ENCODE results near the gene MAP2K5. TPM values are rescaled to one million over a fixed set of nuclear protein-coding genes. Genes with fewer than 3 reads are reported as not detected.

The MAP2K5 gene
- total RNA-seq, 3 donors from 2014 or later, result 26.4 to 36.4 (median 30.3) TPM

- intact Hi-C loops (cut with DNase I, micrococcal nuclease), result no loop called here
- H3K9me3 ChIP-seq, result no peaks in the 10 kb centered on the region
- no peaks in the 10 kb centered on the region for H3K36me3 ChIP-seq (ENCODE audit: low read depth)
- TF ChIP-seq, protein P1, sequence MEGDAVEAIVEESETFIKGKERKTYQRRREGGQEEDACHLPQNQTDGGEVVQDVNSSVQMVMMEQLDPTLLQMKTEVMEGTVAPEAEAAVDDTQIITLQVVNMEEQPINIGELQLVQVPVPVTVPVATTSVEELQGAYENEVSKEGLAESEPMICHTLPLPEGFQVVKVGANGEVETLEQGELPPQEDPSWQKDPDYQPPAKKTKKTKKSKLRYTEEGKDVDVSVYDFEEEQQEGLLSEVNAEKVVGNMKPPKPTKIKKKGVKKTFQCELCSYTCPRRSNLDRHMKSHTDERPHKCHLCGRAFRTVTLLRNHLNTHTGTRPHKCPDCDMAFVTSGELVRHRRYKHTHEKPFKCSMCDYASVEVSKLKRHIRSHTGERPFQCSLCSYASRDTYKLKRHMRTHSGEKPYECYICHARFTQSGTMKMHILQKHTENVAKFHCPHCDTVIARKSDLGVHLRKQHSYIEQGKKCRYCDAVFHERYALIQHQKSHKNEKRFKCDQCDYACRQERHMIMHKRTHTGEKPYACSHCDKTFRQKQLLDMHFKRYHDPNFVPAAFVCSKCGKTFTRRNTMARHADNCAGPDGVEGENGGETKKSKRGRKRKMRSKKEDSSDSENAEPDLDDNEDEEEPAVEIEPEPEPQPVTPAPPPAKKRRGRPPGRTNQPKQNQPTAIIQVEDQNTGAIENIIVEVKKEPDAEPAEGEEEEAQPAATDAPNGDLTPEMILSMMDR (IDR thresholded peaks at IDR 0.05), result no peak
- ATAC-seq (no peak), DNase-seq (no peak)
- H3K4me3 ChIP-seq, result no peak overlapping the region
- peaks cover 5% of the 10 kb centered on the region for H3K4me1 ChIP-seq (ENCODE audit: low read depth)
These were observed 12.1 kb downstream of the MAP2K5 start for GRCh38 chr15:67554580-67554979.

GRCh38 chr15:67556976-67557570 is 14.6 kb downstream of the MAP2K5 start:
- ATAC-seq (no peak), DNase-seq (no peak)
- Histone ChIP-seq H3K9me3 (no peaks in the 10 kb centered on the region), H3K4me1 (ENCODE audit: low read depth) (no peaks in the 10 kb centered on the region), H3K36me3 (ENCODE audit: low read depth) (no peaks in the 10 kb centered on the region), H3K4me3 (no peak overlapping the region)
- TF ChIP-seq, protein P1 (IDR thresholded peaks at IDR 0.05), result no peak
- intact Hi-C loops (cut with DNase I, micrococcal nuclease), result no loop called here

DNA sequence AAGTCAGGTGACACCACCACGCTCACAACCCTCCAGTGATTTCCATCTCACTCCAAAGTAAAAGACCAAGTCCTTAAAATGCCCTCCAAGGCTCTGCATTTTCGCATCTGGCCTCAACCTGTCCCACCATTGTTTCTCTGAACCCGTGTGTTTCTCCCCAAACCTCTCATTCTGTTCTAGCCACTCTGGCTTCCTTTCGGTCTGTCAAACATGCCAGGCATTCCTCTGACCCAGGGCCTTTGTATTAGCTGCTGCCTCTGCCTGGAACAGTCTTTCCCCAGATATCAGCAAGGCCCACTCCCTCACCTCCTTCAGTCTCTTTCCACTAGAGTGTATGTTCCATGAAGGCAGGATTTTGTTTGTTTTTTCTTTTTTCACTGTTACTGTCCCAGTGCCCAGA is 16.0 kb downstream of the MAP2K5 start:
- TF ChIP-seq, protein P1 (IDR thresholded peaks at IDR 0.05), result no peak
- Histone ChIP-seq H3K36me3 (ENCODE audit: low read depth) (no peaks in the 10 kb centered on the region), H3K4me1 (ENCODE audit: low read depth) (no peaks in the 10 kb centered on the region), H3K9me3 (no peaks in the 10 kb centered on the region), H3K4me3 (no peak overlapping the region)
- ATAC-seq, result no peak
- no peak for DNase-seq
- intact Hi-C loops (cut with DNase I, micrococcal nuclease), result no loop called here

- TF ChIP-seq, protein P1 (IDR thresholded peaks at IDR 0.05), result no peak
- intact Hi-C loops (cut with DNase I, micrococcal nuclease), result no loop called here
- Histone ChIP-seq H3K4me3 (no peak overlapping the region), H3K36me3 (ENCODE audit: low read depth) (no peaks in the 10 kb centered on the region), H3K4me1 (ENCODE audit: low read depth) (no peaks in the 10 kb centered on the region), H3K9me3 (no peaks in the 10 kb centered on the region)
- DNase-seq (no peak), ATAC-seq (no peak)
These were observed 16.7 kb downstream of the MAP2K5 start for GRCh38 chr15:67559158-67559557.

DNA sequence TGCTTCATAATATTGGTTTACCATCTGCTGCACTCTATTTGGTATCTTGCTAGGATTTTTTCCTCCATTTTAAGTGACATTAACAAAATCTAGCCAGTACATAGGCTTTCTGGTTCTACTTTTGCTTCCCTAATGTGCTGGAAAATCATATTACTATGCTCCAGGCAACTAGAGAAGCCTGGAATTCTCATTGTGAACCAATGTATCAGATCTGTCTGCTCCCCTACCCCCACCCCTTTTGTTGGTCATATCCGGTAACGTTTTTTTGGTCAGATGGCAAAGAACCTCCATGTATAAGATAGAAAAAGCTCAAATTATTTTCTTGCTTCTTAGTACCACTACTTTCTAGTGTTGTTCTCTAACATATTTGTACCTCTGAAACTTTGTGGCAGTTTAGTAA is 17.1 kb downstream of the MAP2K5 start:
- Histone ChIP-seq H3K36me3 (ENCODE audit: low read depth) (no peaks in the 10 kb centered on the region), H3K9me3 (no peaks in the 10 kb centered on the region), H3K4me3 (no peak overlapping the region), H3K4me1 (ENCODE audit: low read depth) (no peaks in the 10 kb centered on the region)
- ATAC-seq (no peak), DNase-seq (no peak)
- intact Hi-C loops (cut with DNase I, micrococcal nuclease), result no loop called here
- TF ChIP-seq, protein P1 (IDR thresholded peaks at IDR 0.05), result no peak

GRCh38 chr15:67560320-67560719 is 17.8 kb downstream of the MAP2K5 start:
- no peak overlapping the region for H3K4me3 ChIP-seq
- H3K36me3 ChIP-seq (ENCODE audit: low read depth), result no peaks in the 10 kb centered on the region
- intact Hi-C loops (cut with DNase I, micrococcal nuclease), result no loop called here
- ATAC-seq (no peak), DNase-seq (no peak)
- H3K9me3 ChIP-seq, result no peaks in the 10 kb centered on the region
- TF ChIP-seq, protein P1 (IDR thresholded peaks at IDR 0.05), result no peak
- H3K4me1 ChIP-seq (ENCODE audit: low read depth), result no peaks in the 10 kb centered on the region
